Liver (tissue), 9 donors: ENCODE measurements around the gene SBDS. TPM values are rescaled to one million over a fixed set of nuclear protein-coding genes. Genes with fewer than 3 reads are reported as not detected.

Source experiments
- DNase-seq: peaks from one replicate; pipeline ENCODE4 v3.0.0-alpha.2; 2017; ENCODE audit warnings: low spot score
- H3K27ac ChIP-seq, 2 donors: one replicate each; pipeline ENCODE4 v1.7.0; 2013; ENCODE audit warnings: inconsistent platforms in 2 of 2, low read length in 2 of 2, control low read depth in 1 of 2, low read depth in 1 of 2, mild to moderate bottlenecking in 1 of 2
- H3K27me3 ChIP-seq, 4 donors: one replicate each; pipeline versions ENCODE4 v1.6.1 to v1.7.0; 2013; ENCODE audit warnings: low read length in 3 of 4, inconsistent platforms in 1 of 4, mild to moderate bottlenecking in 1 of 4, moderate library complexity in 1 of 4; ENCODE audit not compliant: control insufficient read depth in 4 of 4, insufficient read depth in 4 of 4
- H3K36me3 ChIP-seq, 4 donors: one replicate each; pipeline versions ENCODE4 v1.6.1 to v1.7.0; 2013; ENCODE audit warnings: low read length in 3 of 4, mild to moderate bottlenecking in 3 of 4, low read depth in 1 of 4, moderate library complexity in 1 of 4; ENCODE audit not compliant: control insufficient read depth in 4 of 4, insufficient read depth in 3 of 4
- H3K4me1 ChIP-seq, 4 donors: one replicate each; pipeline versions ENCODE4 v1.6.1 to v1.7.0; 2013; ENCODE audit warnings: low read length in 3 of 4, mild to moderate bottlenecking in 3 of 4, moderate library complexity in 1 of 4; ENCODE audit not compliant: control insufficient read depth in 4 of 4, insufficient read depth in 4 of 4
- H3K4me3 ChIP-seq, 3 donors: one replicate each; pipeline versions ENCODE4 v1.6.1 to v1.7.0; 2013; ENCODE audit warnings: low read length in 3 of 3, control low read depth in 1 of 3, low read depth in 1 of 3, mild to moderate bottlenecking in 1 of 3
- H3K9ac ChIP-seq, 2 donors: one replicate each; pipeline ENCODE4 v1.7.0; 2013; ENCODE audit warnings: low read length in 2 of 2, mild to moderate bottlenecking in 2 of 2, moderate library complexity in 2 of 2, control low read depth in 1 of 2, low read depth in 1 of 2
- H3K9me3 ChIP-seq, 4 donors: one replicate each; pipeline versions ENCODE4 v1.6.1 to v1.7.0; 2013; ENCODE audit warnings: low read length in 3 of 4; ENCODE audit not compliant: control insufficient read depth in 4 of 4
- FOXA1 ChIP-seq: IDR thresholded peaks from 2 replicates; pipeline ENCODE4 v1.6.1; 2016; ENCODE audit warnings: antibody characterized with exemption
- FOXA2 ChIP-seq: IDR thresholded peaks from 2 replicates; pipeline ENCODE4 v1.6.1; 2016; ENCODE audit warnings: antibody characterized with exemption
- GABPA ChIP-seq, 2 donors: IDR thresholded peaks in 1 of 2; conservative IDR thresholded peaks in 1 of 2; 2 replicates each; pipeline ENCODE4 v1.6.1; 2016; ENCODE audit warnings: antibody characterized with exemption in 2 of 2, mild to moderate bottlenecking in 1 of 2, moderate library complexity in 1 of 2
- HNF4A ChIP-seq, 2 donors: conservative IDR thresholded peaks; 2 replicates each; pipeline ENCODE4 v1.6.1; 2016; ENCODE audit warnings: antibody characterized with exemption in 2 of 2, mild to moderate bottlenecking in 2 of 2
- JUND ChIP-seq, 2 donors: IDR thresholded peaks; 2 replicates each; pipeline ENCODE4 v1.6.1; 2016; ENCODE audit warnings: antibody characterized with exemption in 2 of 2
- NR2F2 ChIP-seq: IDR thresholded peaks from 2 replicates; pipeline ENCODE4 v1.6.1; 2016; ENCODE audit warnings: antibody characterized with exemption
- RAD21 ChIP-seq, 2 donors: IDR thresholded peaks; 2 replicates each; pipeline ENCODE4 v1.6.1; 2016; ENCODE audit warnings: antibody characterized with exemption in 2 of 2, mild to moderate bottlenecking in 2 of 2
- REST ChIP-seq: IDR thresholded peaks from 2 replicates; pipeline ENCODE4 v1.6.1; 2016; ENCODE audit warnings: antibody characterized with exemption, mild to moderate bottlenecking
- RXRA ChIP-seq, 2 donors: IDR thresholded peaks; 2 replicates each; pipeline ENCODE4 v1.6.1; 2017 to 2018; ENCODE audit warnings: antibody characterized with exemption in 2 of 2, mild to moderate bottlenecking in 1 of 2
- SP1 ChIP-seq: IDR thresholded peaks from 2 replicates; pipeline ENCODE4 v1.6.1; 2018; ENCODE audit warnings: antibody characterized with exemption, mild to moderate bottlenecking
- TAF1 ChIP-seq: conservative IDR thresholded peaks from 2 replicates; pipeline ENCODE4 v1.6.1; 2016; ENCODE audit warnings: antibody characterized with exemption, mild to moderate bottlenecking
- YY1 ChIP-seq: IDR thresholded peaks from 2 replicates; pipeline ENCODE4 v1.6.1; 2016; ENCODE audit warnings: antibody characterized with exemption, mild to moderate bottlenecking
- ZBTB33 ChIP-seq: IDR thresholded peaks from 2 replicates; pipeline ENCODE4 v1.6.1; 2016; ENCODE audit warnings: antibody characterized with exemption
- WGBS: extraction: QIAGEN DNeasy Blood & Tissue Kit; methylation state at CpG from one replicate; pipeline ENCODE4 v1.1.7; 2013; 5-methylcytosine and 5-hydroxymethylcytosine counted together
- polyA plus RNA-seq, 2 donors: library from polyadenylated mRNA; stranded (reverse) in 1 of 2; unstranded in 1 of 2; fragments of 200-250 nt in 1 of 2; fragments of >200 nt in 1 of 2; fragmentation: Nextera tagmentation in 1 of 2; extraction: Ambion mirVana in 1 of 2; gene quantifications; one replicate each; pipeline versions ENCODE4 v1.2.1 to v1.2.3, GENCODE V29; 2013 to 2015
- total RNA-seq, 2 donors: library from RNA; depleted of rRNA; stranded (reverse); fragments of >200 nt; gene quantifications; one replicate each; pipeline ENCODE4 v1.2.3, GENCODE V29; 2014
- TF ChIP-seq, protein P1 (sequence below): fragments of 150-350 bp; IDR thresholded peaks from 2 replicates; pipeline ENCODE4 v1.5.1; 2017; ENCODE audit warnings: improper control_type of control experiment, low read depth, low read length; ENCODE audit not compliant: missing input control
- donor health status: healthy.
- donor health status: healthy.
- donor health status: healthy.
- donor health status: healthy.
- donor health status: healthy.

Gene SBDS
- total and polyA plus RNA-seq, 4 donors: 34.1 to 66.0 (median 59.6) TPM

DNA sequence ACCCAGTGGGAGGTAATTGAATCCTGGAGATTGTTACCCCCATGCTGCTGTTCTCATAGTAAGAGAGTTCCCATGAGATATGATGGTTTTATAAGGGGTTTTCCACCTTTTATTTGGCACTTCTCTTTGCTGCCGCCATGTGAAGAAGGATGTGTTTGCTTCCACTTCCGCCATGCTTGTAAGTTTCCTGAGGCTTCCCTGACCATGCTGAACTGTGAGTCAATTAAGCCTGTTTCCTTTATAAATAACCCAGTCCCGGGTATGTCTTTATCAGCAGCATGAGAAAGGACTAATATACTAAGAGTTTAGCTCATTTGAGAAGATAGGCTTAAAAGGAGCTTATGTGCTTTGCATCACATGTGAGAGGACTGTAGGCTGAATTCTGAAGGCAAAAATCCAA lies 45.1 kb downstream of the SBDS start:
- 75% methylated on average over 3 of the region's 3 CpGs for WGBS

DNA sequence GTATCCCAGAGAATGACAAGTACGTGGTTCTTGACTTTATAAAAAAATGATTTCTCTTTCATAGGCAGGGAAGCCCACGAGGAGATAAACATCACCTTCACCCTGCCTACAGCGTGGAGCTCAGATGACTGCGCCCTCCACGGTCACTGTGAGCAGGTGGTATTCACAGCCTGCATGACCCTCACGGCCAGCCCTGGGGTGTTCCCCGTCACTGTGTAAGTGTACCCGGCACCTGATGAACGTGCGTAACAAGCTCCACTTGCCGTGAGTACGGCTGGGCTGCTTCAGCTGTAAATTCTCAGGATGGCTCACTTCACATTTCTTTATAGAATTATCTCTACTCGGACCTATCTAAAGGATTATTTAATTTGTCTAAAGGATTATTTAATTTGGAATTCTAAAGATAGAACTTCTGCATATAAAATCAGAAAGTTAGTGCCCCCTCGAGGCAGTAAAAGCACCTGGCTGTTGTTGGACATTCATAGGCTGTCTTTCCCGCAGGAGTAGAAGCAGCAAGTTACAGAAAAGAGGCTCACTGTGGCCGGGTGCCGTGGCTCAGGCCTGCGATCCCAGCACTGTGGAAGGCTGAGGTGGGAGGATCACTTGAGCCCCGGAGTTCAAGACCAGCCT lies 46.8 kb downstream of the SBDS start:
- H3K27me3 ChIP-seq: no peaks in the 10 kb centered on the region
- H3K9ac ChIP-seq: no peak overlapping the region
- TF ChIP-seq RXRA (IDR thresholded peaks at IDR 0.05) (no peak), ZBTB33 (no peak), NR2F2 (no peak), TAF1 (no peak), REST (no peak), SP1 (no peak), GABPA (IDR thresholded peaks at IDR 0.05 in 1 of 2, conservative IDR thresholded peaks at IDR 0.05 in 1 of 2) (no peak), FOXA2 (no peak), HNF4A (conservative IDR thresholded peaks at IDR 0.05) (no peak), JUND (IDR thresholded peaks at IDR 0.05) (no peak)
- no peak overlapping the region for H3K4me3 ChIP-seq
- H3K27ac ChIP-seq: no peak overlapping the region
- no peaks in the 10 kb centered on the region for H3K4me1 ChIP-seq
- H3K9me3 ChIP-seq: no peaks in the 10 kb centered on the region
- 95% methylated on average over 19 of the region's 19 CpGs for WGBS
- peaks cover 25 to 75% (median 52%) of the 10 kb centered on the region in 4 donors for H3K36me3 ChIP-seq
- DNase-seq: no peak

More for the DNA sequence above, 45.1 kb downstream of the SBDS start:
- no peak overlapping the region for H3K9ac ChIP-seq
- DNase-seq: no peak
- peaks cover 30 to 78% (median 57%) of the 10 kb centered on the region in 4 donors for H3K36me3 ChIP-seq
- H3K27ac ChIP-seq: no peak overlapping the region
- H3K9me3 ChIP-seq: no peaks in the 10 kb centered on the region
- H3K27me3 ChIP-seq: no peaks in the 10 kb centered on the region
- H3K4me3 ChIP-seq: no peak overlapping the region
- no peak for TF ChIP-seq YY1
- TF ChIP-seq FOXA1: no peak
- no peak for TF ChIP-seq RAD21 (IDR thresholded peaks at IDR 0.05)
- TF ChIP-seq HNF4A (conservative IDR thresholded peaks at IDR 0.05): no peak
- TF ChIP-seq, protein P1, sequence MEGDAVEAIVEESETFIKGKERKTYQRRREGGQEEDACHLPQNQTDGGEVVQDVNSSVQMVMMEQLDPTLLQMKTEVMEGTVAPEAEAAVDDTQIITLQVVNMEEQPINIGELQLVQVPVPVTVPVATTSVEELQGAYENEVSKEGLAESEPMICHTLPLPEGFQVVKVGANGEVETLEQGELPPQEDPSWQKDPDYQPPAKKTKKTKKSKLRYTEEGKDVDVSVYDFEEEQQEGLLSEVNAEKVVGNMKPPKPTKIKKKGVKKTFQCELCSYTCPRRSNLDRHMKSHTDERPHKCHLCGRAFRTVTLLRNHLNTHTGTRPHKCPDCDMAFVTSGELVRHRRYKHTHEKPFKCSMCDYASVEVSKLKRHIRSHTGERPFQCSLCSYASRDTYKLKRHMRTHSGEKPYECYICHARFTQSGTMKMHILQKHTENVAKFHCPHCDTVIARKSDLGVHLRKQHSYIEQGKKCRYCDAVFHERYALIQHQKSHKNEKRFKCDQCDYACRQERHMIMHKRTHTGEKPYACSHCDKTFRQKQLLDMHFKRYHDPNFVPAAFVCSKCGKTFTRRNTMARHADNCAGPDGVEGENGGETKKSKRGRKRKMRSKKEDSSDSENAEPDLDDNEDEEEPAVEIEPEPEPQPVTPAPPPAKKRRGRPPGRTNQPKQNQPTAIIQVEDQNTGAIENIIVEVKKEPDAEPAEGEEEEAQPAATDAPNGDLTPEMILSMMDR: no peak
- TF ChIP-seq NR2F2: no peak
- no peaks in the 10 kb centered on the region for H3K4me1 ChIP-seq
